ENCODE results near the gene TRAPPC3L. TPM values are rescaled to one million over a fixed set of nuclear protein-coding genes. Genes with fewer than 3 reads are reported as not detected.

TRAPPC3L gene
- total and polyA plus RNA-seq, 10 donors, result 0.33 to 6.3 (median 2.9) TPM

GRCh38 chr6:116561377-116562018, 16.0 kb upstream of the TRAPPC3L start:
- WGBS, 5 donors, result 49 to 55% (median 55%) methylated on average over 9 of the region's 9 CpGs
- Histone ChIP-seq H3K27me3 (replicated peaks in 1 of 7) (peaks cover 0 to 20% (median 0%) of the 10 kb centered on the region in 7 donors), H3K9me3 (no peaks in the 10 kb centered on the region), H3K27ac (no peak overlapping the region), H3K4me1 (peaks cover 0 to 12% (median 5%) of the 10 kb centered on the region in 6 donors), H3K4me3 (peak overlapping the region in 1 of 8 donors; percentile 40), H3K36me3 (no peaks in the 10 kb centered on the region)
- DNase-seq, result peak; percentile 80
- TF ChIP-seq, protein P1, sequence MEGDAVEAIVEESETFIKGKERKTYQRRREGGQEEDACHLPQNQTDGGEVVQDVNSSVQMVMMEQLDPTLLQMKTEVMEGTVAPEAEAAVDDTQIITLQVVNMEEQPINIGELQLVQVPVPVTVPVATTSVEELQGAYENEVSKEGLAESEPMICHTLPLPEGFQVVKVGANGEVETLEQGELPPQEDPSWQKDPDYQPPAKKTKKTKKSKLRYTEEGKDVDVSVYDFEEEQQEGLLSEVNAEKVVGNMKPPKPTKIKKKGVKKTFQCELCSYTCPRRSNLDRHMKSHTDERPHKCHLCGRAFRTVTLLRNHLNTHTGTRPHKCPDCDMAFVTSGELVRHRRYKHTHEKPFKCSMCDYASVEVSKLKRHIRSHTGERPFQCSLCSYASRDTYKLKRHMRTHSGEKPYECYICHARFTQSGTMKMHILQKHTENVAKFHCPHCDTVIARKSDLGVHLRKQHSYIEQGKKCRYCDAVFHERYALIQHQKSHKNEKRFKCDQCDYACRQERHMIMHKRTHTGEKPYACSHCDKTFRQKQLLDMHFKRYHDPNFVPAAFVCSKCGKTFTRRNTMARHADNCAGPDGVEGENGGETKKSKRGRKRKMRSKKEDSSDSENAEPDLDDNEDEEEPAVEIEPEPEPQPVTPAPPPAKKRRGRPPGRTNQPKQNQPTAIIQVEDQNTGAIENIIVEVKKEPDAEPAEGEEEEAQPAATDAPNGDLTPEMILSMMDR (IDR thresholded peaks at IDR 0.05 in 8 of 11, conservative IDR thresholded peaks at IDR 0.05 in 3 of 11), result peak; percentile 78 to 96 (median 93)
- TF ChIP-seq POLR2AphosphoS5 (IDR thresholded peaks at IDR 0.05), result no peak
- intact Hi-C loops (cut with DNase I; ENCODE audit: low total_unique reads), result no loop called here

DNA sequence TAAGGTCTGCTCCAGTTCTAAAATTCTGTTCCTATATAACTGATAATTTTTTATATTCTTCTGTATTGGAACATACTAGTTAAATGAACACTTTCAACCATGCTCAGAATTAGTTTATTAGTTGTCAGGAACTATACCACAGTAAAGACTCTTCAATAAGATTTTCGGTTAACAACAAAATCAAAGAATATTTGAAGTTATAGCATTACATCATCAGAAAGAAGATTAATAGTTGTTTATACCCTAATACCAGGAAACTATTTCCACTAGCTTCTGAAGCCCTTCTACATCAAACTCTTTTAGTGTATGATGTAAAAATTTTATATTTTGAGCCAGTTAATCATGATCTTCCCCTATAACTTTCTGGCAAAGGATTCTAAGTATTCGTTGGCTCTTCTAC, 14.6 kb upstream of the TRAPPC3L start:
- H3K36me3 ChIP-seq, result no peaks in the 10 kb centered on the region
- no peak overlapping the region for H3K27ac ChIP-seq
- no peaks in the 10 kb centered on the region for H3K9me3 ChIP-seq
- 77 to 97% (median 88%) methylated on average over 2 of the region's 2 CpGs for WGBS, 5 donors
- peaks cover 0 to 15% (median 0%) of the 10 kb centered on the region in 7 donors for H3K27me3 ChIP-seq (replicated peaks in 1 of 7)
- intact Hi-C loops (cut with DNase I; ENCODE audit: low total_unique reads), result no loop called here
- no peak for TF ChIP-seq POLR2AphosphoS5 (IDR thresholded peaks at IDR 0.05)
- no peak for TF ChIP-seq POLR2A (IDR thresholded peaks at IDR 0.05)
- TF ChIP-seq, protein P1 (IDR thresholded peaks at IDR 0.05 in 8 of 11, conservative IDR thresholded peaks at IDR 0.05 in 3 of 11), result no peak
- peaks cover 0 to 12% (median 5%) of the 10 kb centered on the region in 6 donors for H3K4me1 ChIP-seq
- DNase-seq, result no peak
- H3K4me3 ChIP-seq, result no peak overlapping the region

DNA sequence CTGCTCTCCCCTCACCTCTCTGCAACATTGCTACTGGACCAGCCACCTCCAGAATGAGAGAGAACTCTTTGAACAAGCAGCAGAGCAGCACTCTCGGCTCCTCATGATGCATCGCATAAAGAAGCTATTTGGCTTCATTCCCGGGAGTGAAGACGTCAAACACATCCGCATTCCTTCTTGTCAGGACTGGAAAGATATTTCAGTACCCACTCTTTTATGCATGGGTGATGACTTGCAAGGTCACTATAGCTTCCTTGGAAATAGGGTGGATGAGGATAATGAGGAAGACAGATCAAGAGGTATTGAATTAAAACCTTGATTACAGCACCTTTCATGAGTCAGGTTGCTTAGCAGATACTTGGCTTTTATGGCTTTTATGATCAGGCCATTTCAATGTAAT, 12.4 kb upstream of the TRAPPC3L start:
- no peaks in the 10 kb centered on the region for H3K9me3 ChIP-seq
- peaks cover 0 to 4% (median 0%) of the 10 kb centered on the region in 7 donors for H3K27me3 ChIP-seq (replicated peaks in 1 of 7)
- peak overlapping the region in 1 of 8 donors; percentile 6 for H3K27ac ChIP-seq
- DNase-seq, result no peak
- TF ChIP-seq POLR2A (IDR thresholded peaks at IDR 0.05), result no peak
- TF ChIP-seq POLR2AphosphoS5 (IDR thresholded peaks at IDR 0.05), result peak in 1 of 3 donors; percentile 29
- peaks cover 0 to 9% (median 5%) of the 10 kb centered on the region in 6 donors for H3K4me1 ChIP-seq
- H3K36me3 ChIP-seq, result no peaks in the 10 kb centered on the region
- intact Hi-C loops (cut with DNase I; ENCODE audit: low total_unique reads), result no loop called here
- H3K4me3 ChIP-seq, result no peak overlapping the region
- WGBS, 5 donors, result 60 to 79% (median 77%) methylated on average over 5 of the region's 5 CpGs

GRCh38 chr6:116556814-116557415, 11.4 kb upstream of the TRAPPC3L start:
- Histone ChIP-seq H3K4me3 (no peak overlapping the region), H3K4me1 (peaks cover 0 to 9% (median 5%) of the 10 kb centered on the region in 6 donors), H3K27me3 (replicated peaks in 1 of 7) (no peaks in the 10 kb centered on the region), H3K36me3 (no peaks in the 10 kb centered on the region), H3K27ac (no peak overlapping the region), H3K9me3 (no peaks in the 10 kb centered on the region)
- no peak for DNase-seq
- 74 to 93% (median 87%) methylated on average over 5 of the region's 5 CpGs for WGBS, 5 donors
- intact Hi-C loops (cut with DNase I; ENCODE audit: low total_unique reads), result no loop called here
- TF ChIP-seq, protein P1 (IDR thresholded peaks at IDR 0.05 in 8 of 11, conservative IDR thresholded peaks at IDR 0.05 in 3 of 11), result no peak
- TF ChIP-seq POLR2AphosphoS5 (IDR thresholded peaks at IDR 0.05) (no peak), POLR2A (IDR thresholded peaks at IDR 0.05) (no peak)
